GM12878 (cell line): ENCODE results near the gene PSIP1. TPM values are rescaled to one million over a fixed set of nuclear protein-coding genes. Genes with fewer than 3 reads are reported as not detected.

Source experiments
- ATAC-seq: fragments of 200-7000 bp; cut with Tn5 transposase; 3 replicates; pipeline ENCODE4 v1.9.1; 2020; ENCODE audit warnings: mild to moderate bottlenecking, moderate library complexity
- BruUV-seq: library from RNA; stranded (reverse); fragments of 400-500 nt; replicated peaks from 2 replicates; lab custom pipeline; 2021; lab: Mats Ljungman, UMichigan
- CTCF ChIA-PET: fragments of 300-600 bp; sonication (Branson Sonifier 250); formaldehyde crosslinking; extraction: SDS; loops from one replicate; lab custom pipeline; 2021; ENCODE audit warnings: inconsistent platforms; lab: Yijun Ruan, JAX
- POLR2A ChIA-PET: fragments of 350-600 bp; formaldehyde crosslinking; extraction: SDS; loops from one replicate; lab custom pipeline; 2021; ENCODE audit warnings: inconsistent platforms; lab: Charles Lee
- RAD21 ChIA-PET: fragments of 300-600 bp; sonication (Branson Sonifier 250); formaldehyde crosslinking; loops from one replicate; lab custom pipeline; 2023; ENCODE audit warnings: antibody characterized with exemption; ENCODE audit not compliant: unreplicated experiment; lab: Charles Lee
- SMC1A ChIA-PET: fragments of 300-600 bp; sonication (Branson Sonifier 250); formaldehyde crosslinking; loops from one replicate; lab custom pipeline; 2023; ENCODE audit not compliant: unreplicated experiment, uncharacterized antibody; lab: Charles Lee
- DNase-seq: peaks from one replicate; pipeline ENCODE4 v3.0.0-alpha.2; 2011; ENCODE audit warnings: low read depth, low spot score
- FAIRE-seq: peaks from 3 replicates; lab custom pipeline; 2011; peaks lifted over from hg19 to GRCh38; lab: Jason Lieb, UNC
- H2AFZ ChIP-seq: 2 replicates; pipeline ENCODE4 v1.6.0; 2011; ENCODE audit warnings: low read depth, low read length, control low read depth; ENCODE audit not compliant: control insufficient read depth
- H3K27ac ChIP-seq: 2 replicates; pipeline ENCODE4 v1.5.1; 2011; ENCODE audit warnings: control low read depth; ENCODE audit not compliant: control insufficient read depth, insufficient read depth
- H3K27me3 ChIP-seq, 2 experiments: replicated peaks in 1 of 2; 2 replicates each; pipeline versions ENCODE4 v1.6.0 to v1.6.1; 2011; ENCODE audit warnings: low read length in 1 of 2; ENCODE audit not compliant: control insufficient read depth in 2 of 2, insufficient read depth in 2 of 2
- H3K36me3 ChIP-seq, 2 experiments: 2 replicates each; pipeline ENCODE4 v1.5.1; 2011; ENCODE audit warnings: low read length in 1 of 2; ENCODE audit not compliant: control insufficient read depth in 2 of 2, insufficient read depth in 2 of 2
- H3K4me1 ChIP-seq: 2 replicates; pipeline ENCODE4 v1.6.1; 2011; ENCODE audit warnings: mild to moderate bottlenecking, low read length, moderate library complexity, mixed read lengths; ENCODE audit not compliant: control insufficient read depth, insufficient read depth
- H3K4me2 ChIP-seq: 2 replicates; pipeline ENCODE4 v1.6.0; 2011; ENCODE audit warnings: control low read depth; ENCODE audit not compliant: control insufficient read depth, insufficient read depth
- H3K4me3 ChIP-seq: fragments of 200-600 bp; sonication (generic); 2 replicates; pipeline ENCODE4 v1.5.1; 2016
- H3K79me2 ChIP-seq: 2 replicates; pipeline ENCODE4 v1.6.0; 2011; ENCODE audit warnings: low read length; ENCODE audit not compliant: control insufficient read depth, insufficient read depth
- H3K9ac ChIP-seq: 2 replicates; pipeline ENCODE4 v1.8.0; 2011; ENCODE audit warnings: low read length, control low read depth, mixed read lengths; ENCODE audit not compliant: control insufficient read depth, insufficient read depth
- H3K9me3 ChIP-seq: replicated peaks from 3 replicates; pipeline ENCODE4 v1.5.1; 2011; ENCODE audit warnings: mild to moderate bottlenecking, low read length; ENCODE audit not compliant: control insufficient read depth, insufficient read depth
- H4K20me1 ChIP-seq: 2 replicates; pipeline ENCODE4 v1.6.0; 2011; ENCODE audit not compliant: control insufficient read depth, insufficient read depth
- NFIC ChIP-seq: IDR thresholded peaks from 2 replicates; pipeline ENCODE4 v1.6.1; 2012; ENCODE audit warnings: low read depth, mild to moderate bottlenecking, inconsistent platforms, low read length, moderate library complexity
- WGBS: methylation state at CpG from one replicate; pipeline ENCODE4 v1.1.6; 2016; ENCODE audit warnings: low lambda C conversion rate; ENCODE audit not compliant: insufficient replicate concordance, insufficient coverage; ENCODE audit errors: missing lambda C conversion rate; 5-methylcytosine and 5-hydroxymethylcytosine counted together
- in situ Hi-C: fragments of 300-500 bp; cut with MboI; formaldehyde crosslinking; loops from 9 replicates; pipeline ENCODE4 v1.14.3; 2018; ENCODE audit warnings: mixed read lengths
- intact Hi-C: fragments of 100-400 bp; cut with micrococcal nuclease; formaldehyde crosslinking; loops from one replicate; pipeline ENCODE4 v1.14.2; 2022; ENCODE audit not compliant: unreplicated experiment
- polyA plus RNA-seq, 11 experiments: library from polyadenylated mRNA; depleted of rRNA in 4 of 11; unstranded in 6 of 11; stranded (reverse) in 5 of 11; fragments of >200 nt; fragmentation: Nextera tagmentation in 4 of 11; fragmentation: Illumina TruSeq in 1 of 11; extraction: Ambion mirVana in 4 of 11; extraction: Trizol in 1 of 11; gene quantifications; 1 replicate in 1 of 11; 2 replicates in 10 of 11; pipeline versions ENCODE4 v1.2.1 to v1.2.3, GENCODE V29; 2011 to 2016; ENCODE audit warnings: inconsistent platforms in 2 of 11, missing spikeins in 2 of 11, low read depth in 1 of 11
- total RNA-seq, 4 experiments: library from RNA; depleted of rRNA in 3 of 4; stranded (reverse); fragments of >200 nt in 3 of 4; fragmentation: Illumina TruSeq in 1 of 4; extraction: Trizol in 1 of 4; gene quantifications; 2 replicates each; pipeline versions ENCODE4 v1.2.1 to v1.2.3, GENCODE V29; 2013 to 2021
- TF ChIP-seq, protein P1 (sequence below): IDR thresholded peaks from 2 replicates; pipeline ENCODE4 v1.6.1; 2011; ENCODE audit warnings: mild to moderate bottlenecking, low read depth, low read length, moderate library complexity; ENCODE audit not compliant: insufficient replicate concordance
- TF ChIP-seq, protein P2 (sequence below): fragments of 450-650 bp; formaldehyde crosslinking; IDR thresholded peaks from 2 replicates; pipeline ENCODE4 v1.4.0; 2020; ENCODE audit warnings: mild to moderate bottlenecking, moderate library complexity

The PSIP1 gene
- total and polyA plus RNA-seq, 10 of the 15 experiments (the other 5 are each of a cell fraction or from before 2014, with no cell fraction given) = 75.5 to 299 (median 173) TPM

DNA sequence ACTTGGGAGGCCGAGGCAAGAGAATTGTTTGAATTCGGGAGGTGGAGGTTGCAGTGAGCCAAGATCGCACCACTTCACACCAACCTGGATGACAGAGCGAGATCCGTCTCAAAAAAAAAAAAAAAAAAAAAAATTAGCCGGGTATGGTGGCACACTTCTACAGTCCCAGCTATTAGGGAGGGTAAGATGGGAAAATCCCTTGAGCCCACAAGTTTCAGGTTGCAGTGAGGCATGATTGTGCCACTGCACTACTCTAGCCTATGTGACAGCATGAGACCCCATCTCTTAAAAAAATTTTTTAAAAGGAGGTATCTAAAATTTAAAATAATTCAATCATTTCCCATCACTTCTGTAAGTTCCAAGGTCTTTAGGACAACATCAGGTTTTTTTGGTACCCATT, 26.0 kb downstream of the PSIP1 start:
- CTCF ChIA-PET = interaction anchor here (1.0 to 1.6 kb wide), 4 partner anchors 11 to 122 kb away, joined by 3 to 7 read pairs (median 4); no protein-coding TSS in a partner anchor
- 58% methylated on average over 6 of the region's 6 CpGs for WGBS

More for the DNA sequence above, 26.0 kb downstream of the PSIP1 start:
- no peak overlapping the region for H3K4me3 ChIP-seq
- no peak overlapping the region for H3K4me2 ChIP-seq
- no peak for DNase-seq
- ChIA-PET POLR2A (interaction anchor here (0.7 to 1.1 kb wide), 3 partner anchors 46 to 328 kb away, joined by 4 to 5 read pairs (median 4); no protein-coding TSS in a partner anchor), RAD21 (interaction anchor here (0.6 to 0.8 kb wide), 2 partner anchors 11 to 49 kb away, joined by 3 read pairs; no protein-coding TSS in a partner anchor), SMC1A (interaction anchor here (1.2 to 5.5 kb wide), 4 partner anchors 13 to 122 kb away, joined by 3 to 29 read pairs (median 8); no protein-coding TSS in a partner anchor)
- TF ChIP-seq, protein P1, sequence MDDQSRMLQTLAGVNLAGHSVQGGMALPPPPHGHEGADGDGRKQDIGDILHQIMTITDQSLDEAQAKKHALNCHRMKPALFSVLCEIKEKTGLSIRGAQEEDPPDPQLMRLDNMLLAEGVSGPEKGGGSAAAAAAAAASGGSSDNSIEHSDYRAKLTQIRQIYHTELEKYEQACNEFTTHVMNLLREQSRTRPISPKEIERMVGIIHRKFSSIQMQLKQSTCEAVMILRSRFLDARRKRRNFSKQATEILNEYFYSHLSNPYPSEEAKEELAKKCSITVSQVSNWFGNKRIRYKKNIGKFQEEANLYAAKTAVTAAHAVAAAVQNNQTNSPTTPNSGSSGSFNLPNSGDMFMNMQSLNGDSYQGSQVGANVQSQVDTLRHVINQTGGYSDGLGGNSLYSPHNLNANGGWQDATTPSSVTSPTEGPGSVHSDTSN = no peak
- TF ChIP-seq, protein P2, sequence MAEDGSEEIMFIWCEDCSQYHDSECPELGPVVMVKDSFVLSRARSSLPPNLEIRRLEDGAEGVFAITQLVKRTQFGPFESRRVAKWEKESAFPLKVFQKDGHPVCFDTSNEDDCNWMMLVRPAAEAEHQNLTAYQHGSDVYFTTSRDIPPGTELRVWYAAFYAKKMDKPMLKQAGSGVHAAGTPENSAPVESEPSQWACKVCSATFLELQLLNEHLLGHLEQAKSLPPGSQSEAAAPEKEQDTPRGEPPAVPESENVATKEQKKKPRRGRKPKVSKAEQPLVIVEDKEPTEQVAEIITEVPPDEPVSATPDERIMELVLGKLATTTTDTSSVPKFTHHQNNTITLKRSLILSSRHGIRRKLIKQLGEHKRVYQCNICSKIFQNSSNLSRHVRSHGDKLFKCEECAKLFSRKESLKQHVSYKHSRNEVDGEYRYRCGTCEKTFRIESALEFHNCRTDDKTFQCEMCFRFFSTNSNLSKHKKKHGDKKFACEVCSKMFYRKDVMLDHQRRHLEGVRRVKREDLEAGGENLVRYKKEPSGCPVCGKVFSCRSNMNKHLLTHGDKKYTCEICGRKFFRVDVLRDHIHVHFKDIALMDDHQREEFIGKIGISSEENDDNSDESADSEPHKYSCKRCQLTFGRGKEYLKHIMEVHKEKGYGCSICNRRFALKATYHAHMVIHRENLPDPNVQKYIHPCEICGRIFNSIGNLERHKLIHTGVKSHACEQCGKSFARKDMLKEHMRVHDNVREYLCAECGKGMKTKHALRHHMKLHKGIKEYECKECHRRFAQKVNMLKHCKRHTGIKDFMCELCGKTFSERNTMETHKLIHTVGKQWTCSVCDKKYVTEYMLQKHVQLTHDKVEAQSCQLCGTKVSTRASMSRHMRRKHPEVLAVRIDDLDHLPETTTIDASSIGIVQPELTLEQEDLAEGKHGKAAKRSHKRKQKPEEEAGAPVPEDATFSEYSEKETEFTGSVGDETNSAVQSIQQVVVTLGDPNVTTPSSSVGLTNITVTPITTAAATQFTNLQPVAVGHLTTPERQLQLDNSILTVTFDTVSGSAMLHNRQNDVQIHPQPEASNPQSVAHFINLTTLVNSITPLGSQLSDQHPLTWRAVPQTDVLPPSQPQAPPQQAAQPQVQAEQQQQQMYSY (CRISPR knock-in tag) = no peak
- TF ChIP-seq NFIC = no peak
- H3K4me1 ChIP-seq = no peaks in the 10 kb centered on the region
- no peak for FAIRE-seq
- H4K20me1 ChIP-seq = no peaks in the 10 kb centered on the region
- no peaks in the 10 kb centered on the region; the same call in 1 of the 2 replicates for H3K79me2 ChIP-seq
- in situ Hi-C loops (no loop called here), intact Hi-C loops (loop anchor here (1.0 to 5.0 kb wide), 2 partner anchors 47 to 123 kb away; no protein-coding TSS in a partner anchor)
- peak; percentile 63 for ATAC-seq
- H3K36me3 ChIP-seq = peaks cover 3 to 20% of the 10 kb centered on the region in 2 experiments; a peak in 3 of 4 replicates
- no peaks in the 10 kb centered on the region for H3K27me3 ChIP-seq
- no peak overlapping the region for H2AFZ ChIP-seq
- no peak overlapping the region for H3K9ac ChIP-seq
- no TSS peak for BruUV-seq
- no peak overlapping the region for H3K27ac ChIP-seq
- H3K9me3 ChIP-seq = no peaks in the 10 kb centered on the region
